NCI-H2107 treated with DMSO at 0.1 percent for 48 hours (cell line): ENCODE data around the gene DOP1A.

Experiments used
- DNase-seq: peaks from one replicate; lab custom pipeline; 2025; ENCODE audit not compliant: unreplicated experiment; lab: John Stamatoyannopoulos, UW

DOP1A gene

DNA sequence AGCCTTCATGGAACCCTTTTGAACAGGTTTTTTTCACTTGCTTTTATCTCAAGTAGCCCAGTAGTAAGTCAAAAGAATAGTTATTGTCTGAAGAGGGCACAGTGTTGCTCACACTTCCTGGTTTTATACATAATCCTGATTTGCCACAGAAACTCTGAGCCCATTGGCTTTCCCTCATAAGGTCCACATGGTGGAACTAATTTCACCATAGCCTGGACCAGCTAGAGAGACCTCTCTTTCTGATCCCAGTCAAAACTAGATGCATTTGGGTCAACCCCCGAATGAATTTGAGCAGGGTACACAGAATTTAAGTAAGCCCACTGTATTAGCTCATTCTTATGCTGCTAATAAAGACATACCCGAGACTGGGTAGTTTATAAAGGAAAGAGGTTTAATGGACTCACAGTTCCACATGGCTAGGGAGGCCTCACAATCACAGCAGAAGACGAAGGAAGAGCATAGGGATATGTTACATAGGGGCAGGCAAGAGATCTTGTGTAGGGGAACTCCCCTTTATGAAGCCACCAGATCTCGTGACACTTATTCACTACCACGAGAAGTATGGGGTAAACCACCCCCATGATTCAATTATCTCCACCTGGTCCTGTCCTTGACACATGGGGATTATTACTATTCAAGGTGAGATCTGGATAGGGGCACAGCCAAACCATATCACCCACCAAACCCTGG lies 131.8 kb downstream of the DOP1A start:
- DNase-seq, result no peak

DNA sequence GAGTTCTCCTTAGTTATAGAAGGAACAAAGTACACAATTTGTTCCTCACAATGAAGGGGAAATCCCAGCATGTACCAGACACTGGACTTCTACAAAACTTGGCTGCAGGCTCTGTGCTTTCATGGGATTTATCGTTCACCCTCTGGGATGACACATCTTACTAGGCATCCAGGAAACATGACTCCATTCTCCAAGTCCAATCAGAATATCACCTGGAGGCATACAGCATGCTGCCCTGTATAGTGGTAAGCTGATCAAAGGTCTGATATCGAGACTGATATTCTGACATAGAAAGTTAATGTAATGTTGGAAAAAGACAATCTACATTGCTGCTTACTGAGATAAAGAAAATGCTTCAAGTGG lies 132.4 kb downstream of the DOP1A start:
- DNase-seq, result no peak

DNA sequence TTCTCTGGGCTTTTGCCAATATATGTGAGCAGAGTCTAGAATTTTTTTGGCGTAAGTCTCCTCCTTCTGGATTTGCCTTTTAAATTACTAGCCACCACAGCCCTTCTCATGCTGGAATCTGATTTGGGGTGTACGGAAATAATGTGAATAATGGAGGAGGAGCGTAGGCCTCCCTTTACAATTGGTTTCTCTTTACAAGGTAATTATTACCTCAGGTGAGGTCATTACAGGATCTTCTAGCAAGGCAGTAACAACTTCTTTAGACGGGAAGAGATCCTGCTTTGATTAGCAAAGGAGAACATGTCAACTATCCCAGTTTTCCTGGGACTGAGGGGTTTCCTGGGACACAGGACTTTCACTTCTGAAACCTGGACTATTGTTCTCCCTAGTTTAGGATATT lies 134.6 kb downstream of the DOP1A start:
- DNase-seq, result no peak

DNA sequence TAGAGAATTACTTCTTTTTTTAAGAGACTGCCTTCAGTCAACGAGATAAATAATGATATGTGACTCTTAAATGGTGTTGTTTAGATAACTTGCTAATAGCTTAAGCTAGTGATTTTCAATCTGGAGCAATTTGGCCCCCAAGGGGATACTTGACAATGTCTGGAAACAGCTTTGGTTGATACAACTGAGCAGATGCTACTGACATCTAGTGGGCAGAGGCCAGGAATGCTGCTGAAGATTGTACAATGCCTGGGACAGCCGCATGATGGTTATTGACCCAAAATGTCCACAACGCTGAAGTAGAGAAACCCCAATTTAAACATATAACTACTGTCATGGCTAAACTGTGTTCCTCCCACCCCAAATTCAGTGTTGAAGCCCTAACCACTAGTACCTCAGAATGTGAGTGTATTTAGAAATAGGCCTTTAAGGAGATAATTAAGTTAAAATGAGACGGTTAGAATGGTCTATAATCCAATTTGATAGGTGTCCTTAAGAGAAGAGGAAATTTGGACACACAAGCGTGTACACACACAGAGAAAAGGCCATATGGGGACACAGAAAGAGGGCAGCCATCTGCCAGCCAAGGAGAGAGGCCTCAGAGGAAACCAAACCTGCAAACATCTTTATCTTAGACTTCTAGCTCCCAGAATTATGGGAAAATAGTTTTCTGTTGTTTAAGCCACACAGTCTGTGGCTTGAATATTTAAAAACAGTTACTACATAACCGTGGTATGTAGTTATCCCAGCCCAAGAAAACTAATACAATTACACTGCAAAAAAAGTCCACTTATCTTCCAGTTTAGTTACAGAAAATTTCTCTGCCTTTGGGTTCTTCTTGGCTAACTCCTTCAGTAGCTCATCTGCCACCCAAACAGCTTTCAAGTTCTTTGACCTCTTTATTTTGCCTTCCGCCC lies 147.9 kb downstream of the DOP1A start:
- DNase-seq, result peak; percentile 69

DNA sequence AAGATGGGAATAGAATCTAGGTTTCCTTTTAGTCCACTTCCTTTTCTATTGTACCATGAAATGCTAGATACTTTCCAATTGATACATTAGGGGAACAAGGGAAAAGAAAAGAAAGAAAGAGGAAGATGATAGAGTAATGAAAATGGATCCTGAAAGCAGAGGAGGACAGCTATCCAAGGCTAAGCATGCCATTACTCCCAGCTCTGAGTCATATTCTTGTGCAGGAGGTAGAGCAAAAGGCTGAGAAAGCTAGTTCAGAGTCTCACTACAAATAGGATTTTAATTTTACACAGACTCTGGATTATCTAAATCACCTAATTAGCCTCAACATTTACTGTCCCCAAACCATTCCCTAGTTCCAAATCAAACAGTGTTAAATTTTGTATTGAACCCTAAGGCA lies 149.3 kb downstream of the DOP1A start:
- DNase-seq, result no peak
